Ishikawa (cell line): ENCODE data around the gene SLC5A2.

Experiments
- CEBPB ChIP-seq: IDR thresholded peaks from 2 replicates; pipeline ENCODE4 v1.6.1; 2012
- CREB1 ChIP-seq: IDR thresholded peaks from 2 replicates; pipeline ENCODE4 v1.6.1; 2012; ENCODE audit warnings: low read depth
- EGR1 ChIP-seq: IDR thresholded peaks from 2 replicates; pipeline ENCODE4 v1.6.1; 2012
- EP300 ChIP-seq: IDR thresholded peaks from 2 replicates; pipeline ENCODE4 v1.6.1; 2012; ENCODE audit warnings: borderline replicate concordance
- FOXM1 ChIP-seq: IDR thresholded peaks from 2 replicates; pipeline ENCODE4 v1.6.1; 2012; ENCODE audit warnings: low read depth, borderline replicate concordance
- MAX ChIP-seq: IDR thresholded peaks from 2 replicates; pipeline ENCODE4 v1.6.1; 2012
- NFIC ChIP-seq: IDR thresholded peaks from 2 replicates; pipeline ENCODE4 v1.6.1; 2012
- RAD21 ChIP-seq: IDR thresholded peaks from 2 replicates; pipeline ENCODE4 v1.6.1; 2012; ENCODE audit warnings: low read depth
- REST ChIP-seq: IDR thresholded peaks from 2 replicates; pipeline ENCODE4 v1.6.1; 2012; ENCODE audit warnings: low read depth, mild to moderate bottlenecking
- TAF1 ChIP-seq: IDR thresholded peaks from 2 replicates; pipeline ENCODE4 v1.6.1; 2012; ENCODE audit warnings: low read depth, mild to moderate bottlenecking
- TCF12 ChIP-seq: IDR thresholded peaks from 2 replicates; pipeline ENCODE4 v1.6.1; 2012; ENCODE audit warnings: low read depth
- TEAD4 ChIP-seq: IDR thresholded peaks from 2 replicates; pipeline ENCODE4 v1.6.1; 2012
- USF1 ChIP-seq: IDR thresholded peaks from 2 replicates; pipeline ENCODE4 v1.6.1; 2012
- YY1 ChIP-seq: IDR thresholded peaks from 2 replicates; pipeline ENCODE4 v1.6.1; 2012; ENCODE audit warnings: low read depth
- ZBTB7A ChIP-seq: IDR thresholded peaks from 2 replicates; pipeline ENCODE4 v1.6.1; 2012; ENCODE audit warnings: low read depth

Gene SLC5A2

GRCh38 chr16:31498493-31498892 is 15.6 kb downstream of the SLC5A2 start:
- TF ChIP-seq TEAD4 = no peak
- no peak for TF ChIP-seq YY1
- no peak for TF ChIP-seq RAD21
- no peak for TF ChIP-seq NFIC
- no peak for TF ChIP-seq TAF1
- no peak for TF ChIP-seq REST
- TF ChIP-seq FOXM1 = no peak
- TF ChIP-seq MAX = no peak
- TF ChIP-seq ZBTB7A = no peak
- TF ChIP-seq USF1 = no peak
- no peak for TF ChIP-seq EGR1

GRCh38 chr16:31499928-31500327 is 17.0 kb downstream of the SLC5A2 start:
- TF ChIP-seq USF1 = no peak
- no peak for TF ChIP-seq TAF1
- TF ChIP-seq CREB1 = no peak
- no peak for TF ChIP-seq CEBPB
- no peak for TF ChIP-seq RAD21
- TF ChIP-seq ZBTB7A = no peak
- TF ChIP-seq FOXM1 = no peak
- no peak for TF ChIP-seq REST
- TF ChIP-seq YY1 = no peak
- TF ChIP-seq MAX = no peak
- TF ChIP-seq EGR1 = no peak
- no peak for TF ChIP-seq TCF12
- TF ChIP-seq EP300 = no peak
- no peak for TF ChIP-seq TEAD4
- TF ChIP-seq NFIC = no peak

GRCh38 chr16:31501226-31501965 is 18.5 kb downstream of the SLC5A2 start:
- TF ChIP-seq EP300 (no peak), REST (no peak), ZBTB7A (no peak), MAX (no peak), CREB1 (no peak), NFIC (no peak), EGR1 (no peak), TCF12 (no peak), USF1 (no peak), CEBPB (no peak), FOXM1 (no peak), TAF1 (no peak), YY1 (no peak), RAD21 (no peak), TEAD4 (no peak)
